ENCODE measurements around the gene ANKRD35.

GRCh38 chr1:145917595-145917994 lies 31.9 kb upstream of the ANKRD35 start:
- TF ChIP-seq ZNF70 (CRISPR knock-in tag; IDR thresholded peaks at IDR 0.05): no peak
- TF ChIP-seq ZNF565 (CRISPR knock-in tag; conservative IDR thresholded peaks at IDR 0.05; ENCODE audit: low read depth): no peak
- no peak for TF ChIP-seq SNAI2 (CRISPR knock-in tag; IDR thresholded peaks at IDR 0.05)
- no peak for TF ChIP-seq GLIS3 (CRISPR knock-in tag; IDR thresholded peaks at IDR 0.05)
- TF ChIP-seq POU6F1 (CRISPR knock-in tag; IDR thresholded peaks at IDR 0.05; ENCODE audit: borderline replicate concordance, low read depth): no peak
- TF ChIP-seq ZFP3 (CRISPR knock-in tag; IDR thresholded peaks at IDR 0.05): no peak
